Tibial nerve (tissue), 4 donors: Measurements from ENCODE around the gene RNF145. TPM values are rescaled to one million over a fixed set of nuclear protein-coding genes. Genes with fewer than 3 reads are reported as not detected.

Experiments used
- DNase-seq, 2 donors: peaks; one replicate each; pipeline ENCODE4 v3.0.0-alpha.2; 2019; ENCODE audit warnings: low spot score in 2 of 2
- H3K27ac ChIP-seq, 4 donors: fragments of 200-600 bp; sonication (generic) in 3 of 4; one replicate each; pipeline ENCODE4 v1.5.1; 2017 to 2019; ENCODE audit warnings: mild to moderate bottlenecking in 1 of 4
- H3K27me3 ChIP-seq, 2 donors: fragments of 200-600 bp; sonication (generic) in 1 of 2; one replicate each; pipeline versions ENCODE4 v1.5.1 to v1.6.0; 2017 to 2019
- H3K36me3 ChIP-seq, 3 donors: fragments of 200-600 bp; sonication (generic); one replicate each; pipeline ENCODE4 v1.5.1; 2018 to 2019
- H3K4me1 ChIP-seq, 4 donors: fragments of 200-600 bp; sonication (generic) in 3 of 4; one replicate each; pipeline ENCODE4 v1.5.1; 2017 to 2019
- H3K4me3 ChIP-seq, 4 donors: fragments of 200-600 bp; sonication (generic) in 3 of 4; one replicate each; pipeline ENCODE4 v1.5.1; 2017 to 2019; ENCODE audit warnings: mild to moderate bottlenecking in 1 of 4, moderate library complexity in 1 of 4
- H3K9me3 ChIP-seq, 4 donors: fragments of 200-600 bp; sonication (generic) in 3 of 4; one replicate each; pipeline ENCODE4 v1.5.1; 2017 to 2019
- CTCF ChIP-seq, 5 experiments: fragments of 200-600 bp in 3 of 5; fragments of 450-650 bp in 2 of 5; sonication (generic) in 3 of 5; IDR thresholded peaks; one replicate each; pipeline ENCODE4 v1.5.1; 2016 to 2019; ENCODE audit warnings: antibody characterized with exemption in 5 of 5, mild to moderate bottlenecking in 3 of 5, moderate library complexity in 2 of 5
- EP300 ChIP-seq, 2 donors: sonication (generic); formaldehyde crosslinking; IDR thresholded peaks; one replicate each; pipeline ENCODE4 v1.6.1; 2017; ENCODE audit warnings: antibody characterized with exemption in 2 of 2, mild to moderate bottlenecking in 1 of 2
- POLR2A ChIP-seq, 2 donors: fragments of 450-650 bp; IDR thresholded peaks; one replicate each; pipeline ENCODE4 v1.6.1; 2017; ENCODE audit warnings: antibody characterized with exemption in 2 of 2, mild to moderate bottlenecking in 2 of 2, moderate library complexity in 2 of 2
- WGBS, 2 donors: methylation state at CpG; one replicate each; pipeline ENCODE4 v1.1.5; 2018; 5-methylcytosine and 5-hydroxymethylcytosine counted together
- total RNA-seq, 4 donors: library from RNA; depleted of rRNA; stranded (reverse); fragments of >200 nt; gene quantifications; one replicate each; pipeline ENCODE4 v1.1.0, GENCODE V29; 2016

Gene RNF145
- total RNA-seq = 10 to 100 TPM; 40.2 to 65.1 (median 50.4) TPM

GRCh38 chr5:159209438-159210209 lies at the start of gene RNF145:
Gene RNF145, minus strand, starts transcription at chr5:159209553. Its CDS starts 5,936 bp downstream, at chr5:159203617.
- Histone ChIP-seq H3K9me3 (no peaks in the 10 kb centered on the region), H3K4me1 (peaks cover 0 to 34% (median 25%) of the 10 kb centered on the region in 4 donors), H3K27me3 (no peaks in the 10 kb centered on the region), H3K4me3 (peak within 1 kb of the TSS; percentile 88 to 97 (median 94)), H3K27ac (peak within 1 kb of the TSS; percentile 68 to 96 (median 90)), H3K36me3 (no peaks in the 10 kb centered on the region)
- DNase-seq = peak; percentile 63 to 69
- TF ChIP-seq EP300 (IDR thresholded peaks at IDR 0.05) = peak in 1 of 2 donors; percentile 53
- no peak for TF ChIP-seq CTCF (IDR thresholded peaks at IDR 0.05)
- TF ChIP-seq POLR2A (IDR thresholded peaks at IDR 0.05) = peak; percentile 32 to 57
- 1 to 7% methylated on average over 7 to 43 of the region's 65 CpGs for WGBS, 2 donors

- DNase-seq = no peak
- no peaks in the 10 kb centered on the region for H3K9me3 ChIP-seq
- no peaks in the 10 kb centered on the region for H3K36me3 ChIP-seq
- WGBS, 2 donors = 82 to 89% methylated on average over 2 of the region's 2 CpGs
- TF ChIP-seq EP300 (IDR thresholded peaks at IDR 0.05) (no peak), CTCF (IDR thresholded peaks at IDR 0.05) (no peak), POLR2A (IDR thresholded peaks at IDR 0.05) (no peak)
- peaks cover 0 to 18% of the 10 kb centered on the region in 2 donors for H3K27me3 ChIP-seq
- no peak overlapping the region for H3K27ac ChIP-seq
- H3K4me3 ChIP-seq = no peak overlapping the region
- H3K4me1 ChIP-seq = peaks cover 0 to 8% (median 4%) of the 10 kb centered on the region in 4 donors
These were observed 49.0 kb upstream of the RNF145 start for GRCh38 chr5:159258361-159258760.

GRCh38 chr5:159257629-159258283 lies 48.4 kb upstream of the RNF145 start:
- H3K36me3 ChIP-seq = no peaks in the 10 kb centered on the region
- DNase-seq = no peak
- TF ChIP-seq POLR2A (IDR thresholded peaks at IDR 0.05) (no peak), EP300 (IDR thresholded peaks at IDR 0.05) (no peak), CTCF (IDR thresholded peaks at IDR 0.05) (no peak)

GRCh38 chr5:159257007-159257406 lies 47.7 kb upstream of the RNF145 start:
- H3K36me3 ChIP-seq = no peaks in the 10 kb centered on the region
- DNase-seq = no peak
- no peak overlapping the region for H3K27ac ChIP-seq
- H3K9me3 ChIP-seq = no peaks in the 10 kb centered on the region
- no peak for TF ChIP-seq EP300 (IDR thresholded peaks at IDR 0.05)
- no peak for TF ChIP-seq CTCF (IDR thresholded peaks at IDR 0.05)
- TF ChIP-seq POLR2A (IDR thresholded peaks at IDR 0.05) = no peak
- peaks cover 0 to 18% of the 10 kb centered on the region in 2 donors for H3K27me3 ChIP-seq
- no peak overlapping the region for H3K4me3 ChIP-seq
- H3K4me1 ChIP-seq = peaks cover 0 to under 1% (median 0%) of the 10 kb centered on the region in 4 donors

More at GRCh38 chr5:159257629-159258283, 48.4 kb upstream of the RNF145 start:
- 75 to 78% methylated on average over 6 of the region's 6 CpGs for WGBS, 2 donors
- Histone ChIP-seq H3K27me3 (peaks cover 0 to 18% of the 10 kb centered on the region in 2 donors), H3K27ac (no peak overlapping the region), H3K4me3 (no peak overlapping the region), H3K9me3 (no peaks in the 10 kb centered on the region), H3K4me1 (peaks cover 0 to 8% (median 3%) of the 10 kb centered on the region in 4 donors)

- 74 to 76% methylated on average over 1 of the region's 1 CpG for WGBS, 2 donors
- TF ChIP-seq CTCF (IDR thresholded peaks at IDR 0.05) = no peak
- TF ChIP-seq POLR2A (IDR thresholded peaks at IDR 0.05) = no peak
- TF ChIP-seq EP300 (IDR thresholded peaks at IDR 0.05) = no peak
- DNase-seq = no peak
- Histone ChIP-seq H3K27ac (no peak overlapping the region), H3K4me1 (no peaks in the 10 kb centered on the region), H3K36me3 (no peaks in the 10 kb centered on the region), H3K27me3 (peaks cover 0 to 20% of the 10 kb centered on the region in 2 donors), H3K9me3 (no peaks in the 10 kb centered on the region), H3K4me3 (no peak overlapping the region)
These were observed 42.8 kb upstream of the RNF145 start for GRCh38 chr5:159252195-159252594.
